Activated CD8-positive, alpha-beta memory T cell treated with anti-CD3 and anti-CD28 coated beads, Interleukin-2, amount 50 U/mL, for 4 hours (primary cell): ENCODE results near the gene MYBL2.
A peak's percentile ranks its signal among the peaks of the same experiment; 100 is the strongest.

Experiments
- DNase-seq: peaks from one replicate; pipeline ENCODE4 v3.0.0-alpha.2; 2020

Gene MYBL2

DNA sequence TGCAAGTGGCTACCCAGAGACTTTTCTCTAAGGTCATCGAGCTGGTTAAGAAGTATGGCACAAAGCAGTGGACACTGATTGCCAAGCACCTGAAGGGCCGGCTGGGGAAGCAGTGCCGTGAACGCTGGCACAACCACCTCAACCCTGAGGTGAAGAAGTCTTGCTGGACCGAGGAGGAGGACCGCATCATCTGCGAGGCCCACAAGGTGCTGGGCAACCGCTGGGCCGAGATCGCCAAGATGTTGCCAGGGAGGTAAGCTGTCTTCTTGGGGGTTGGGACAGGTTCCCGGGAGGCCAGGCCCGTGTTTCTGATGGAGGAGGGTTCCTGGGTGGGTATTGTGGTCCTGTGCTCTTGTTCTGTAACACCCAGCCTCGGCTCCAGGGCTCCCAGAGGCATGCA is 19.9 kb downstream of the MYBL2 start:
- DNase-seq: no peak

GRCh38 chr20:43689165-43689564 is 22.3 kb downstream of the MYBL2 start:
- DNase-seq: no peak

GRCh38 chr20:43690943-43691598 is 24.2 kb downstream of the MYBL2 start:
- DNase-seq: no peak

- peak; percentile 56 for DNase-seq
Measured at GRCh38 chr20:43691928-43692524, 25.1 kb downstream of the MYBL2 start.

DNA sequence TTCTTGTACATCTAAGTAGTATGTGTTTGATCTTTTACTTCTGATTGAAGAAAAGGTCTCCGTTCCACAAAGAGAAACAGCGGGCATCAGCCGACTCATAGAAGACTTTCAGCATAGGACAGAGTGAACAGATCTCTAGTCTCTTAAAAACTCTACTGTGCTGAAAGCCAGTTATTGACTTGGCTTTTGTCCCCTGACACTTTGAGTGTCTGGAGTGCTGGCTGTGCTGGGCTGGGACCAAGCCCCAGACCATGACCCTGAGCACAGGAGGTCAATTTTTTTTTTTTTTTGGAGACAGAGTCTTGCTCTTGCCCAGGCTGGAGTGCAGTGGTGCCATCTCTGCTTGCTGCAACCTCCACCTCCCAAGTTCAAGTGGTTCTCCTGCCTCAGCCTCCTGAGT is 27.8 kb downstream of the MYBL2 start:
- no peak for DNase-seq

- no peak for DNase-seq
Measured at GRCh38 chr20:43695571-43695970, 28.7 kb downstream of the MYBL2 start.

- DNase-seq: no peak
Measured at GRCh38 chr20:43699941-43700565, 33.1 kb downstream of the MYBL2 start.

- DNase-seq: no peak
Measured at GRCh38 chr20:43700627-43701026, 33.7 kb downstream of the MYBL2 start.

DNA sequence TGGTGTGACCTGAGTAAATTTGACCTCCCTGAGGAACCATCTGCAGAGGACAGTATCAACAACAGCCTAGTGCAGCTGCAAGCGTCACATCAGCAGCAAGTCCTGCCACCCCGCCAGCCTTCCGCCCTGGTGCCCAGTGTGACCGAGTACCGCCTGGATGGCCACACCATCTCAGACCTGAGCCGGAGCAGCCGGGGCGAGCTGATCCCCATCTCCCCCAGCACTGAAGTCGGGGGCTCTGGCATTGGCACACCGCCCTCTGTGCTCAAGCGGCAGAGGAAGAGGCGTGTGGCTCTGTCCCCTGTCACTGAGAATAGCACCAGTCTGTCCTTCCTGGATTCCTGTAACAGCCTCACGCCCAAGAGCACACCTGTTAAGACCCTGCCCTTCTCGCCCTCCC is 35.6 kb downstream of the MYBL2 start:
- no peak for DNase-seq

DNA sequence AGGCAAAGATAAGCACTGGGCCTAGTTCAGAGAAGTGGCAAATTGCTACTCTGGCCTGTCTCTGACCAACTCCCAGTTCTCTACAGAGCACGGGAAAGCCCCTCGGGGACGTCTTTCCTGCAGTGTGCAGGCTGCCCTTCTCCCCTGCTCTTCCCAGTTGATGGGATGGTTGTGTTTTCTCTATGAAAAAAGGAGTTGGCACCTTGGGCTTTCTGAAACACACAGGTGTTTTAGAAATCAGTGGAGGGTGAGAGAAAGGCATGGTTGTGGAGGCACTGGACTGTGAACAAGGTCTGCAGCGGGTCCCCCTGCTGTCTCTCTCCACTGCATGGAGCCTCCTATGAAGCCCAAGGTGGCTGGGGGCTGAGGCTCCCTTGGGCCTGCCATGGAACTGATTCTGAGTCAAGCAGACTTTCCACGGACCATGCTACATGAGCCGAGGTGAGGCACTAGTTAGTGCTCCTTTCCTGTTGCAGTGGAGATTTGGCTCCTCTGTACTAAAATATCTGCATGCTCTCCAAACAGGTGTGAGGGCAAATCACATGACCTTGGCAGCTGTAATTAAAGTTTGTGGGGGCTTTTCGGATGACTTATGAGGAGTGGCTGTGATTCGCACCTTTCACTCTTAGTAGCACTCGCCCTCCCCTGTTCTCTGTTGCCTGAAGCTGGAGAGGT is 43.6 kb downstream of the MYBL2 start:
- no peak for DNase-seq

DNA sequence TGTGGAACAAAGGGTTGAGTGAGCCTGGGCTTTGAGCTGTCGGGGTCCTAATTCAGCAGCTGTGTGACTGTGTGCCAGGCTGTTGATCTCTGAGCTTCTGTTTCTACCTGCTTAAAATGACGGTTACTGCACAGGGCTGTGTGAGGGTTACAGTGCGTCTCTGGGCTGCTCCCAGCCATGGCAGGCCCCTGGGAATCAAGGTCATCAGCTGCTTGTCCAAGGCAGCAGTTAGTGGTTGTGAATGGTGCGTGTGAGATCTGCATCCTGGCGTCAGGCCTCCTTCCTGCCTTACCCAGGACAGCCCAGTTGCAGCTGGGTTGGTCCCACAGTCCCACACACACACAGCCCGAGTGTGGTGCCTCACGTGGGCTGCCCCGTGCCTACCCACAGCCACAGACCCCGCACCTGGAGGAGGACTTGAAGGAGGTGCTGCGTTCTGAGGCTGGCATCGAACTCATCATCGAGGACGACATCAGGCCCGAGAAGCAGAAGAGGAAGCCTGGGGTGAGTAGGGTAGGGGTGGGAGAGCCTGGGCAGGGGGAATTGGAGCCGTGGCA is 44.3 kb downstream of the MYBL2 start:
- no peak for DNase-seq

GRCh38 chr20:43715044-43715443 is 48.1 kb downstream of the MYBL2 start:
- no peak for DNase-seq

DNA sequence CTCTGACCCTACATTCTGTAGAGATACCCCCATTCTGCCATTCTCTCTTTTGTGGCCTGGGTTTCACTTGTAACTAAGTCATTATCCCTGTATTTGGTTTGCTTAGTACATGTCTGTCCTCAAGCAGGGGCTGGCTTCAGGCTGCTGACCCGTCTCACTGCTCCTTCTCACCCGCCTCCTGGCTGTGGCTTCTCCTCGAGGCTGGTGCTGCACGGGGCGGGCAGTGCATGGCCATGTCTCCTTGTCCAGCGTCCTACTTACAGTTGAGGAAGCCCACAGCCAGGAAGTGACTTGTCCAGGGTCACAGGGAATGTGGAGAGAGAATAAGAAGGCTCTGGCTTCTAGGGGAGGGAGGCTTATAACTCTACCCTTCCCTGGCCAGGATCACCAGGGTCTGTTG is 48.6 kb downstream of the MYBL2 start:
- DNase-seq: no peak

DNA sequence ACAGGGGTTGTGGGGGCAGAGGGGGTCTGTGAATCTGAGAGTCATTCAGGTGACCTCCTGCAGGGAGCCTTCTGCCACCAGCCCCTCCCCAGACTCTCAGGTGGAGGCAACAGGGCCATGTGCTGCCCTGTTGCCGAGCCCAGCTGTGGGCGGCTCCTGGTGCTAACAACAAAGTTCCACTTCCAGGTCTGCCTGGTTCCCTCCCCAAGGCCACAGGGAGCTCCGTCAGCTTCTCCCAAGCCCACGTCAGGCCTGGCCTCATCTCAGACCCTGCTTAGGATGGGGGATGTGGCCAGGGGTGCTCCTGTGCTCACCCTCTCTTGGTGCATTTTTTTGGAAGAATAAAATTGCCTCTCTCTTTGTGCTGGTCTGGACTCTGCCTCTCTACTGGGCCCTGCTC is 49.2 kb downstream of the MYBL2 start:
- no peak for DNase-seq

- DNase-seq: no peak
Measured at GRCh38 chr20:43716757-43717615, 50.1 kb downstream of the MYBL2 start.

GRCh38 chr20:43717616-43717995 is 50.7 kb downstream of the MYBL2 start:
- no peak for DNase-seq

DNA sequence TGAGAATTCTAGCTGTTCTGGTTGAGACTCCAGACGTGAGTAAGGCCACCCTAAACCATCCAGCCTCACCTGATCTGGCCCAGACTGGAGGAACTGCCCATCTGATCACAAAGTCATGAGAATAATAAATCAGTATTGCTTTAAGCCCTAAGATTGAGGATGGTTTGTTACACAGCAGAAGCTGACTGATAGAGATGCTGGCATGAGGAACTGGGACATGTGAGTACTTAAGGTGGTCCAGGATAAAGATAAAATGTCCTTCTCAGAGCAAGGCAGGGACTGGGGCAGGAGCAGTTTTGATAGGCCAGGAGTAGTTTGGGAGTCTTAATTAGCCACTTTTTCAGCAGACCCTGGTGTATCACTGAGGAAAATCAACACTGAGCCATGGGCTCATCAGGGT is 53.1 kb downstream of the MYBL2 start:
- DNase-seq: no peak

GRCh38 chr20:43721097-43721428 is 54.1 kb downstream of the MYBL2 start:
- DNase-seq: no peak

DNA sequence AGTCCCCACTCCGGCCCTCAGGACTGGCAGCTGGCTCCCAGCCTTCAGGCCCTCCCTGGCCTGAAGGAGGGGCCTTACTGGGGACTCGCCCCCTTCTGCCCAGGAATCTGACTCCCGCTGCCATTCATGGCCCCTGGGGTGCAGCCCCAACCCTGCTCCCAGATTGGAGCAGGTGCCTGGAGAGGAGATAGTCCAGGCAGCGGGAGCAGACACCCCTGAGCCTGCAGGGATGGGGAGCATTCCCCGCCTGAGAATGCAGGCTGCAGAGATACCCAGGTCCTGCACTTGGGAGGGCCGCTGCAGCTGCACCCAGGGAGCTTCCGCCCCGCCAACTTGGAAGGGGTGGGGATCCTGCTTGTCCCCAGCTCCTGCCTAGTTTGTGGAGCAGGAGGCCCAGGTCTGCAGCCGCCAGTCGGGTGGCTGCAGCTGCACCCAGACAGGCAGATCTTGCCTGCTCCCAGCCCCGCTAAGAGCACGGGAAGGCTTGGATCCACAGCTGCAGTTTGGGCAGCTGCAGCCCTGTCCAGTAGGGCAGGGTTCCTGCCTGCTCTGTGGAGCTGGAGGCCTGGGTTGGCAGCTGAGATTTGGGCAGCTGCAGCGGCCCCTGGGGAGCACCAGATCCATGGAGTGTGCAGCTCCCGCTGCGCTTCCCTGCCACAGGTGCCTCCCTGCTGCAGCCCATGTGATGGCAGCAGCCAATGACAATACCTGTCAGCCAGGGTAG is 54.7 kb downstream of the MYBL2 start:
- no peak for DNase-seq

GRCh38 chr20:43722153-43722505 is 55.2 kb downstream of the MYBL2 start:
- DNase-seq: peak; percentile 62

- no peak for DNase-seq
Measured at GRCh38 chr20:43723186-43723585, 56.3 kb downstream of the MYBL2 start.

DNA sequence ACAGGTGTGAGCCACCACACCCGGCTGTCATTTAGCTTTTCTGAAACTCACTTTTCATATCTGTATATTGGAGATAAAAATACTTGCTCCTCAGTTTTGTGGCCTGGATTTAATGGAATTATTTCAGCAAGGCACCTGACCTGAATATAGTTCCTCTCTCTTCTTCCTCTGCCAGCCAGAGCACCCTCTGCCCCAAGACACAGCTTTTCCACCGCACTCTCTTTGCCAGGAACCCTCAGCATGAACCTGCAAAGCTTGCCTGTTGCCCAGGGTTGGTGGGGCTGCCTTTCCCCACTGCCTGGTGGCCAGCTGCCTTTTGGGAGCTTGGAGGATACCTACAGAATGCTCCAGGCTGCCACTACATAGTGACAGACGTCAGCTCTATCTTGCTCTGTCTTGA is 56.8 kb downstream of the MYBL2 start:
- no peak for DNase-seq
